NCI-H526 (cell line): Measurements from ENCODE around the gene FLAD1.

Experiments used
- DNase-seq, 2 experiments: peaks; one replicate each; lab custom pipeline; 2025; lab: John Stamatoyannopoulos, UW

The FLAD1 gene

DNA sequence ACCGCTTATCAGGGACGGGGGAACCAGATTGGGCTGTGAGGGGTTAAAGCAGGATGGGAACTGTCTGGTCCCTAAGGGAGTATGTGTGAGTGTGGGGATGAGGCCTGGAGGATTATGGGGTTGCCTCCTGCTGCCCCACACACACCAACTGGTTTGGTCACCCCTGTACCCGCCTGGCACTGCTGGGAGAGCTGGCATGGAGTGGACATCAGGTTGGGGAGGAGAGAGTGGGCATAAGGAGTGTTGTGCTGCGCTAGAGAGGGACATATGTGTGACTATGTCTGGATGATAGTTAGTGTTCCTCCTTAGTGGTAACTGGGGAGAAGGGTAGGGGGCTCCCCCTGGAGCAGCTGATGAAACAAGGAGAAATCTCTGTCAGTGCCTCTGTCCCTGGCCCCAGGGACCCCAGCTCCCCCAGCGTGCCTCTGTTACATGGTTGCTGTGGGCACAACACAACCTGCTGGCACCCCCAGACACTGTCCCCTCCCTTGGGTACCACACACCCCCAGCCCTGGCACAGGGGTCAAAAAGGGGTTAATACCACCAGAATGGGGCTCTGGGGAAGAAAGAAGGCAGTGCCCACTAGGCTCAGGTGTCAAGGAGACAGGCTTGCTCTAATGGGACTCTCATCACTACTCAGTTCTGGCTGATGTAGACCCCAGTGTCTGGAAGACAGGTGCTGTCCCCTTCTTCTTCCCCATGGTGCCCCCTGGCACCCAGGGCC lies 21.4 kb downstream of the FLAD1 start:
- DNase-seq: peak in 1 of 2 experiments; percentile 75

DNA sequence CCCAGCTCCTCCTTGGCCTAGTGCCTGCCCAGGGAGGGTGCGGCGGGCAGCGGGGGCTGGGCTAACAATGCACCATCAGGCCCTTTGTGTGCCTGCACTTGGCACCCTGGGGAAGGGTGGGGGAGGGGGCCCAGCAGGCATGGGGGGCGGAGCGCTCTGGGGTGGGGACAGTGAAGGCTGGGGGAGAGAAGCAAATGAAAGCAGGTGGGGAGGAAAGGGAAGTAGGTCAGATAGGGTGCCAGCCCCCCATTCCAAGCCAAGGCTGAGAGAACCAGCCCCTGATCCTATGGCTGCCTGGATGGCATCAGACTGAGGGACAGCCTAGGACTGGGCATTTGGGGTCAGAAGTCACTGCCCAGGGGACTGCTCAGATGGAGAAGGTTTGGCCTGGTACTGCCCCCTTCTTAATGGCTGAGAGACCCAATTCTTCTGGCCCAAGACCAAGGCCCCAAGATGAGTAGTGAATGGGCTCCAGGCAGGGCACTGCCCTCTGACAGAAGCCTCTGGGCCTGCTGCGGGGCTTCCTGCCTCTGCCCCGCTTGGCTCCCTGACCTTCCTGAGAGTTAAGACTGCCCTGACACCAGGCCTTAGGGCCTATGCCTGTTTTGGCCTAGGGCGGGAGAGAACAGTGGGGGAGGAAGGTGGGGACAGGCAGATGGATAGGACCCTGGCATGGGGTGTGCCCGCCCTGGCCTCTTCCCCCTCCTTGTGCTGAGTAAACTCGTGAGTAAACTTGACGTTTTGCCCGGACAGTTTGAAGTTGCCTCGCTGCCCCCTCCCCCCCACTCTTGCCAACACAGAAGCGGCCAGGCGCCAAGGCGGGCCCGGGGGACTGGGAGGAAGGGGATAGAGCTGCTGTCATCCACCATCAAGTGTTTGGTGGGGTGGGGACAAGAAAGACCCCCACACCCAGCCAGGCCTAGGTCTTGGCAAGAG lies 22.2 kb downstream of the FLAD1 start:
- DNase-seq: no peak

DNA sequence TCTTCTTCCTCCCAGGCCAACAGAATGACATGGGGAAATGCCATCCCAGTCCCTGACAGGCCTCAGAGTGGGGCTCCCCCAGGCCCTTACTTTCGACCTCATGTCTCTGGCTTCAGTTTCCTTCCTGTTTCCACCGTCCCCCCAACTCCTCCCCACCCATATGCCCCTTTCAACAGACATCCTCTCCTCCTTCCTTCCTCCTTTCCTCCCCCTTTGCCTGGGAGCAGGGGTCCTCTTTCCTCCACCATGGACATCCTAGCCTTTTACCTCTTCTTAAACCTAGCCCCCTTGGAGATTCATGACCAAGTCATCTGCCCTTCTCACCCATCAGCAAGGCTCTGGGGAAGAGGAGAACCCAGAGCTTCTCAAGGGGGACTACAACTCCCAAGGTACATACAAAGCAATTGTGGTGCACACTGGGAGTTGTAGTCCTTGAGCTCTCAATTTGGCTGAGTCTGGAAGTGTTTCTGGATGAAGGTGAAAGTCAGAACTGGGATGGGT lies 23.5 kb downstream of the FLAD1 start:
- peak in 1 of 2 experiments; percentile 63 for DNase-seq

DNA sequence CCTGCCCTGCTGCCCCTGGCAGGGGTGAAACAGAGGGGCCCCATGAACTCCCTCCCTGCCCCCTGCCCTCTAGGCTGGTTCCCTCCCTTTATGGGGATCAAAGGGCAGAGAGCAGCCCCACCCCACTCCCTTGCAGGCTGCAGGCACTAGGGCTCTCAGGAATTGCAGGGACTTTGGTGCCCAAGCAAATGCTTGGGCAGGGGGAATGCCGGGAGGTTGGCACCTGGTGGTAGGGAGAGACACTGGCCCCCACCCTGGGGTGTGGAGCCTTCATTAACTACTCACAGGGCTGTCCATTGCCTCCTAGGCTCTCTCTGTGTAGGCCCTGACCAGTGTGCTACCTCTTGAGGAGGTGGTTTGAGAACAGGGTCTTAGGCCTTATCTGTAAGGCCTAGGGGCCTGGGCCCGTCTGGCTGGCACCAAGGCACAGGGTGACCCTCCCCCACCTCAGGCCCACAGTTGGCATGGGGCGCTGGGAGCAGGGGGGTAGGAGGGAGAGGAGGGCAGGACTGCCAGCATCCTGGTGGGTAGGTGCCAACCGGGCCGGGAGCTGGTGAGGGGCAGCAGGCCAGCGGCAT lies 24.2 kb downstream of the FLAD1 start:
- no peak for DNase-seq

DNA sequence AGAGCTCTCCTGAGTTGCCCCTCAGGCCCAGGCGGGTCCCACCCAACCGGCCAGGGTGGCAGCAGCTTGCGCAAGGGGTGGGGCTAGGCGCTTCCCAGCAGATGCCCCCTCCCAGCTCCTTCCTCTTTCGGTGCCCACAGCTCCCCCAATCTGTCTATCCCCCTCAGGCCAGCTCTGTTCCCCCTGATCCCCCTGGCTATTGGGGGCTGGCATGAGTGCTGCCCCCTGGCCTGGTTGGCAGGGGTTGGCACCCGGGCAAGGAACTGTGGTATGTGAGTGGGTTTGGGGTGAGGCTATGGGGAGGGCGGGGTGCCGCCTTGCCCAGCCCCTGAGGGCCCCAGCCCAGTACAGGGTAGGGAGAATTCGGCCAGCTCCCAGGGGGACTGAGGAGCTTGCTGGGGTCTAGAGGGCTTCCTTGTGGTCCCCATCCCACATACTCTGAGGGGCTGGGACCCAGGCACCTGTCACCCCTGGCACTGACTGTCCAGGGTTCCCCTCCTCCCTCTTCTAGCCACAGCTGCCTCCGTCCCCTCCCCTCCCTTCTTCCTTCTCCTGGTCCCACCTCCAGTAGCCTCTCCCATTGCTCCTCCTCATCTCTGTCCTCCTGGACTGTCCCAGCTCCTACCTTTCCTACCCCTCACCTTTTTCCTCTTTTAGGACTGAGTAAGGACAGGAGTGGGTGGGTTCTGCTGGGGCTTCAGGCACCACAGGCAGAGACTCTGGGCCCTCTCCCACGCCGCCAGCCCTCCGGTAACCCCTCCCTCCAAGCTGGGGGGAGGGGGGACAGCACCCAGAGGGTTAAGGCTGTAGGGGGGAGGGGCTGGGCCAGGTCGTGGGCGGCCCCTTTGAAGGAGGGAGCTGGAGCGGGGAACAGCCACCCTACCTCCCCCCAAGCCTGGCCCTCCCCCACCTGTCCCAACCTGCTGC lies 25.1 kb downstream of the FLAD1 start:
- no peak for DNase-seq

DNA sequence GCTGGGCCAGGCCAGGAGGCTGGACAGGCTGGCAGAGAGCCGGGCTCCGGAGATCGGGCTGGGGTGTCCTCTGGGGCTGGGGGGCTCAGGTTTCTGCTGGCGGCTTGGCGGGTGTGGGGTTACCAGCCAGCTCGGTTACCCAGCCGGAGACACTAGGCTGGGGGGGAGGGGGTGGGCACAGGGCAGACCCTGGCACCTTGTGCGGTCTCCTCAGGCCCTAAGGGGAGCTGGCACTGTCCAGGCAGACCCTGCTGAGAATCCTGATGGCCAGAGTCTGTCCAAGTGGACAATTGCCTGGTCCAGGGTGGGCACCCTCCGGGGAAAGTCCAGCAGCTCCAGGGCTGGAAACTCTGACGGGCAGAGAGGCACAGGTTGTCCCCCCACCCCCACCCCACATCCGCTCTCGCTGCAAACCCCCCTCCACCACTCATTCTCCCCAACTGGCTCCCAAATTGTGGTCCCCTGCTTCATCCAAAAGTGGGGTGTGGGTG lies 26.1 kb downstream of the FLAD1 start:
- no peak for DNase-seq

DNA sequence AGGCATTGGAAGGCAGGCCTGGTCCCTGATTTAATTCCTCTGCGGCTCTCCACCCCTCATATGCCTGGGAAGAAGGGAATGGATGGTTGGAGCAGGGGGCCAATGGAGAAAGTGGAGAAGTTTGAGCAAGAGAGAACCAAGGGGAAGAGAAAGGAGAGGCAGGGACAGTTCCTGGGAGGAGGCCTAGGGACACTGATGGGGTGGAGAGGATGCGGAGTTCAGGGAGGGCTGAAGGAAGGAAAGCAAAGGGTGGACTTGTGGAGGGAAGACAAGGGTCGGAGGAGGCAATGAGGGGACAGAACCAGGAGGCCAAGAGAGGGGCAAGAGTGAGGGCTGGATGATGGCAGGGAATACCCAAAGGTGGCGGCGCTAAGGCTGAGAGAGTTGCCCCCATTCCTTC lies 26.6 kb downstream of the FLAD1 start:
- no peak for DNase-seq

DNA sequence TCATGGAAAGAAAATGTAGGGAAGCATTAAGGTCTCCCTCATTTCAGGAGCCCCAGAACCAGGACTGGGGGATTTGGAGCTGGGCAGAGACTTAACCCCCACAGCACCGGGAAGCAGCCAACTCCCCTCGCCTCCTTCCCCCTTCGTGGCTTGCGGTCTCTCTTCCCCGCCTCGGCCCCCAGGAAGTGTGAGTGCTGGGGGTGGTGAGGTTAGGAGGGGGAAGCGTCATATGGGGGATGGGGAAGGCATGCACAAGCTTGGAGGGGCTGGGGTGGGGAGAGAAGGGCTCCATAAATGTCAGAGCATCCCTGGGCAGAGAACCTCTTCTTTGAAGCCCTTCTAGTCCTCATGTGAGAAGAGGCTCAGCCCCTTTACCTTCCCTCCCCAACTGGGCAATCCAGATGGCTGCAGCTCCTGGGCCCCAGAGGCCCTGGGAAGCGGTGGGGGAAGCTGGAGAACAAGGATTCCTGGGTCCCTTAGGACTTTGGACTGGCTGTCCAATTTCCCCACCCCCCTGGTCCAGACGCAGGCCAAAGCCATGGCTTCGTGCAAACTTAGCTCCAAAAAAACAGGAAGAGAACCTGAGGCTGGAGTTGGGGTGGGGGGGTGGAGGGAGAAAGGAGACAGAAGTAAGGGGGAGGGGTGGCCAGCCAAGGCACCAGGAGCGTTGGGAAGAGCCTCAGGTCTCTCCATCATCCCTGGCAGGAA lies 27.2 kb downstream of the FLAD1 start:
- DNase-seq: no peak

DNA sequence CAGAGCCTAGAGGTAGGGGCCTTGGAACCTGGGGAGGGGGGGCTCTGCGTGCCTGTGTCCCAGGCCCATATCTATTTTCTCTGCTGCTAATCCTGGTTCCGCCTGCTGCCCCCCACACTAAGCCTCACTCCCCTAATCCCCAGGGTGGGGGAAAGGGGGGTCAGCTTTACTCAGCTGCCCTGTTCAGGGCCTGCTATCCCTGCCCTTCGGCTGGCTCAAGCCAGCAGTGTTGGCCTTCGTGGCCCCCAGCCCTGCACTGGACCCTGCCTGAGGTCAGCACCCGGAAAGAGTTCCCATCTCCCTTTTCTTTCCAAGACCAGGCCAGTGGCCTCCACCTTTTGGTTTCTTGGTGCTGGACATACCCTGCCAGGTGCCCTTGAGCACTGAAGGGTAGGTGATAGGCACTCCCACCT lies 27.9 kb downstream of the FLAD1 start:
- DNase-seq: no peak

DNA sequence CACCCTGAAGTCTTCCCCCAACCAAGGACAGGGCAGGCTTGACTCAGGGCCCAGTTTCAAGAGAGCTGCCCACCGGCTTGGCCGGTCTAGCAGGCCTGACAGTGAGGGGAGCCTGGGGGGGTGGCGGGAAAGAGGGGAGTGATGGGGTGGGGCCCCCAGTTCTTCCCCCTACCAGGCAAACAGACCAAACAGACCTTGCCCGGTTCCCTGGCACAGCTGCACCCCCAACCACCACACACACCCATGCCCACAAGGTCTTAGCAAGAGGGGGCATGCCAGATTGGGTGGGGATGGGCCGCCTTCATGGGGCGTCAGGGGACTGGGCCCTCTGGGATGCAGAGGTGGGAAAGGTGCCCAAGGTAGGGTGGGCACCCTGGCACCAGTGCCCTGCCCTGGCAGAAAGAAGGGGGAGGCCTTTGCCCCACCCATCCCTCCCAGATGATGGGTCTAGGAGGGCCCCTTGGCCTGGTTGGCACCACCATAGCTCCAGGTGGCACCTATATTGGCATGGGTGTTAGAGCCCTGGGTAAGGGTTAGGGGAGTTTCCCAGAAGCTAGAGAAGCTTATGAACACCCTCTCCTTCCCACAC lies 28.4 kb downstream of the FLAD1 start:
- DNase-seq: no peak

DNA sequence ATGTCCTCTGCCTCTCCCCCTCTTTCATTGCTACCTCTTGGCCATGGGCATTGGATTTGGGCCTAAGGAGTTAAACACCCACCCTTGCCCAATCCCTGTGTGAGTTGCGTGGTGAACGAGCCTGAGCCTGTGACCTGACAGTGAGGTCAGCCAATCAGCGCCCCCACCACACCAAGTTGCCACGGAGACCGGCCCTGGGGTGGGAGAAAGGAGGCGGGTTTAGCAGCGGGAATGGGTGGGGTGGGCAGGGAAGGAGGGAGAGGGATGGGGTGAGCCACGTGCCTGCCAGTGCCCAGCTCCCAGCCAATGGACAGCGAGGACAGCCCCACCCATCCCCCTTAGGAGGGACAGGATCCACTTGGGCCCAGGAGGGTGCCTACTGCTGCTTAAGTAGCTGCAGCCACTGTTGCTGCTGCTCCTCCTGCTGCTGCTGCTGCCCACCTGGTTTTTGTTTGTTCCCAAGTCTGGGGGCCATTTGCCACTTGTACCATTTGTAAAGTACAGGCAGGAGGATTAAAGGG lies 28.9 kb downstream of the FLAD1 start:
- peak; percentile 54 to 77 for DNase-seq

DNA sequence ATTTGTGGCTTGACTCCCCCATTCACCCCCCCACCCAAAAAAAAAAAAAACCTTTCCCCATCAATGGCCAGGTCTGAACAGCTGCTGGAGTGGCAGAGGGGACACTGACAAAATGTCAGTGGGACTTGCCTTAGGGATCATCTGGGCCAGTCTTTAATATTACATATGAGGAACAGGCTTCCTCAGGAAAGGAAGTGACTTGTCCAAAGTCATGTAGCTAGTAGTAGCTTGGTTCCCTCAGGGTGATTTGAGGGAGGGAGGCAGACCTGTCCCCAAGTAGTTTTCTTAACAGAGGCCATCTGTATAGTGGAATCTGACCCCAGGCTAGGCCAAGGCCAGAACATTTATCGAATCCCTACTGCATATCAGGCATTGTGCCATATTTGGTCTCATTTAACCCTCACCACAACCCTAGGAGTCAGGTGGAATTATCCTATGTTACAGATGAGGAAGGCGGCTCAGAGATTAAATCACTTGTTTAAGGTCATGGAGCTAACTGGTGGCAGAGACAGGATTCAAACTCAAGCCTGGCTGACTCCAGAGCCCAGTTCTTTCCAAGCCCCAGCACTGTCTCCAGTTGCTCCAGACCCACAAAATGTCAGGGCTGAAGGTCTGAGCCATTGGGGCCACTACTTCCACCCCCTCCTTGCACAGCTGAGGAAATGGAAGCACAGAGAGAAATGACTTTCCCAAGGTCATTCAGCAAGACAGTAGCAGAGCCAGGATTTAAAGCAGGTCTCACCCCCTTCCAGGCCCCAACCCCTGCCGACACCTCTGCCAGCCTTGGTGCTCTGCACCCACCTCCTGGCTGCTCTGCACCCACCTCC lies 29.8 kb downstream of the FLAD1 start:
- DNase-seq: no peak

DNA sequence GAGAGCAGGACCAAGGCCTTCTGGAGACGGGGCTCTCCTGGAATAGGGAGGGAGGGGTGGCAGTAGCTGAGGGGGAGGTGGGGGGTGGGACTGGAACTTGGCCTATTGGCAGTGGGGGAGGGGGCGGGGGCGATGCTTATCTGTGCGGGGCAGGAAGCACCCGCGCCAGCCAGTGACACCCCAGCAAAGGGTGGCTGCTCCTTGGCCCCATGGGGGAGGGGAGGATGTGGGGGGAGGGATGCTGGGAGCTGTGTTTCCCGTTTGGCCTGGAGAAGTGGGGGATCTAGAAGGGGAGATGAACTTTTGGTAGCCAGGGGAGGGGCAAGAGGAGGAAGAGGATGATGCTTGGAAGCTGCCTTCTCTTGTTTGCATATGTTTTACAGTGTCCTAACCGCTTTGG lies 30.5 kb downstream of the FLAD1 start:
- peak in 1 of 2 experiments; percentile 44 for DNase-seq

DNA sequence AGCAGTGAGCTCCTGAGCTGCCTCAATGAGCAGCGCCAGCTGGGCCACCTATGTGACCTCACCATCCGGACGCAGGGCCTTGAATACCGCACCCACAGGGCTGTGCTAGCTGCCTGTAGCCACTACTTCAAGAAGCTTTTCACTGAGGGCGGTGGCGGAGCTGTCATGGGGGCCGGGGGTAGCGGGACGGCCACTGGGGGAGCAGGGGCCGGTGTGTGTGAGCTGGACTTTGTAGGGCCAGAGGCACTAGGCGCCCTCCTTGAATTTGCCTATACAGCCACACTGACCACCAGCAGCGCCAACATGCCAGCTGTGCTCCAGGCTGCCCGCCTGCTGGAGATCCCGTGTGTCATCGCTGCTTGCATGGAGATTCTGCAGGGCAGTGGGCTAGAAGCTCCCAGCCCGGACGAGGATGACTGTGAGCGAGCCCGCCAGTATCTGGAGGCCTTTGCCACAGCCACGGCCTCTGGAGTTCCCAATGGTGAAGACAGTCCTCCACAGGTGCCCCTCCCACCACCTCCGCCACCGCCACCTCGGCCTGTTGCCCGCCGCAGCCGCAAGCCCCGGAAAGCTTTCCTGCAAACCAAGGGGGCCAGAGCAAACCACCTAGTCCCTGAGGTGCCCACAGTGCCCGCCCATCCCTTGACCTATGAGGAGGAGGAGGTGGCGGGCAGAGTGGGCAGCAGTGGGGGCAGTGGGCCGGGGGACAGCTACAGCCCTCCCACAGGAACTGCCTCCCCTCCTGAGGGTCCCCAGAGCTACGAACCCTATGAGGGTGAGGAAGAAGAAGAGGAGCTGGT lies 31.8 kb downstream of the FLAD1 start:
- no peak for DNase-seq

DNA sequence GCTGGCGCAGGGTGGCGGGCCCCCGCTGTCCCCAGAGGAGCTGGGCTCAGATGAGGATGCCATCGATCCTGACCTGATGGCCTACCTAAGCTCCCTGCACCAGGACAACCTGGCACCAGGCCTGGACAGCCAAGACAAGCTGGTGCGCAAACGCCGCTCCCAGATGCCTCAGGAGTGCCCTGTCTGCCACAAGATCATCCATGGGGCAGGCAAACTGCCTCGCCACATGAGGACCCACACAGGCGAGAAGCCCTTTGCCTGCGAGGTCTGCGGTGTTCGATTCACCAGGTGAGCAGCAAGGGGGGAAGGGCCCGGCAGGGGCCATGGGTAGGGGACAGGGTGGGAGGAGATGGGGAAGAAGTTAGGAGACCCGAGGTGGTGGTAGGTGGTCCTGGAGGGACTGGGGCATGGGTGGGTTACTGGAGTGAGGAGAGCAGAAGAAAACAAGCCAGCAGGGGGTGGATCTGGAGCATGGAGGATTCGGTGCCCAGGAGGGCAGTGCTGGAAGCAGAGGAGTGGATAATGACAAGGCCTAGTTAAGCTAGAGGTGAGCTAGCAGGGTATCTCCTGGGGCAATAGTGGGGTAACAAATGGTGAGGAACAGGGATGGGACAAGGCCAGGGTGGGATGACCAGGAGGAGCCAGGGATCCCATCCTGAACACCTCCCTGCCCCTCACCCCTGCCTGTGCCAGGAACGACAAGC lies 32.5 kb downstream of the FLAD1 start:
- no peak for DNase-seq

DNA sequence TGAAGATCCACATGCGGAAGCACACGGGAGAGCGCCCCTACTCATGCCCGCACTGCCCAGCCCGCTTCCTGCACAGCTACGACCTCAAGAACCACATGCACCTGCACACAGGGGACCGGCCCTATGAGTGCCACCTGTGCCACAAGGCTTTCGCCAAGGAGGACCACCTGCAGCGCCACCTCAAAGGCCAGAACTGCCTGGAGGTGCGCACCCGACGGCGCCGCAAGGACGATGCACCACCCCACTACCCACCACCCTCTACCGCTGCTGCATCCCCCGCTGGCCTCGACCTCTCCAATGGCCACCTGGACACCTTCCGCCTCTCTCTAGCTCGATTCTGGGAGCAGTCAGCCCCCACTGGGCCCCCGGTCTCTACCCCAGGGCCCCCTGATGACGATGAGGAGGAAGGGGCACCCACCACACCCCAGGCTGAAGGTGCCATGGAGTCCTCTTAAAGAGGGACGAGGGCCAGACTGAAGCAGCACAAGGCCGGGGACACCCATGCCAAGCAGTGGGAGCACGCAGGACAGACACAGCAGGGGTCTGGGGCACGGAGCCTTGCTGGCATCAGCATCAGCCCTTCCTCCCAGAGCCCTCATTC lies 33.2 kb downstream of the FLAD1 start:
- no peak for DNase-seq
